ENCODE results near the gene RAD17.

RAD17 gene

DNA sequence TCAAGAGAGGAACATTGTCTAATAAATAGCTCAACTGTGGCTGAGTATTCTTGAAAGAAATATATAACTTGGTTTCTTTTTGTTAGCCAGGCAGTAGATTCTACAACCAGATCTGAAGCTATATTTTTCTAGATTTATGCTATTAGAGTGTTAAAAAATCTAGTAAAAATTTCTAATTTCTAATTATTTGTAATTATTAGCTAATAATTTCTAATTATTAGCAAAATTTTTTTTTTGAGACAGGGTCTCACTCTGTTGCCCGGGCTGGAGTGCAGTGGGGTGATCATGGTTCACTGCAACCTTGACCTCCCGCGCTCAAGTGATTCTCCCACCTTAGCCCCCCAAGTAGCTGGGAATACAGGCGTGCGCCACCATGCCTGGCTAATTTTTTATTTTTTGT lies 2.8 kb downstream of the RAD17 start:
- Mint-ChIP-seq H3K4me3 (peak overlapping the region; percentile 42), H3K4me1 (peaks cover 27% of the 10 kb centered on the region), H3K27ac (peak overlapping the region; percentile 15), H3K9me3 (no peaks in the 10 kb centered on the region), H3K27me3 (ENCODE audit: low read depth, poor library complexity) (no peaks in the 10 kb centered on the region), H3K36me3 (ENCODE audit: low read depth) (peaks cover 15% of the 10 kb centered on the region)
- TF ChIP-seq CTCF (IDR thresholded peaks at IDR 0.05): no peak
- DNase-seq: no peak

DNA sequence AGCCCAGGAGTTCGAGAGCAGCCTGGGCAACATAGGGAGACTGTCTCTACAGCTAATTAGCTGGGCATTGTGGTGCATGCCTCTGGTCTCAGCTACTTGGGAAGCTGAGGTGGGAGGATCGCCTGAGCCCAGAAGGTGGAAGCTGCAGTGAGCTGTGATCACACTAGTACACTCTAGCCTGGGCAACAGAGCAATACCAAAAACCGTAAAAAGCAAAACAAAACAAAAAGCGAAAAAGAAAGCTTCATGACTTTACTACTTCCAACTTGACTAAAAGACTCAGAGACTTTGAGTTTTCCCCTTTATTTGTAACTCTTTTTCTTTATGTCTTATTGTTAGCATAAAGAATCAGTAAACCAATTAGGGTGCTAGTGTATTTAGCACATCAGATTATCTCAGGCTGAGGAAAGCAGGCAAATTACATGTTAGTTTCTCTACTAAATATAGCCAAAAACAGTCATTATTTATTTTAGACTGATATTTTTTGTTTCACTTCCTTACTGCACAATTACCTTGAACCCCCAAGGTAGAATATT lies 5.4 kb downstream of the RAD17 start:
- H3K36me3 Mint-ChIP-seq (ENCODE audit: low read depth): peaks cover 18% of the 10 kb centered on the region
- no peak for TF ChIP-seq CTCF (IDR thresholded peaks at IDR 0.05)
- H3K4me3 Mint-ChIP-seq: no peak overlapping the region
- no peaks in the 10 kb centered on the region for H3K9me3 Mint-ChIP-seq
- DNase-seq: no peak
- H3K27ac Mint-ChIP-seq: no peak overlapping the region
- peaks cover 14% of the 10 kb centered on the region for H3K4me1 Mint-ChIP-seq
- H3K27me3 Mint-ChIP-seq (ENCODE audit: low read depth, poor library complexity): no peaks in the 10 kb centered on the region

GRCh38 chr5:69378376-69378775 lies 8.8 kb downstream of the RAD17 start:
- H3K4me3 Mint-ChIP-seq: no peak overlapping the region
- no peaks in the 10 kb centered on the region for H3K4me1 Mint-ChIP-seq
- H3K36me3 Mint-ChIP-seq (ENCODE audit: low read depth): peaks cover 36% of the 10 kb centered on the region
- H3K9me3 Mint-ChIP-seq: no peaks in the 10 kb centered on the region
- DNase-seq: no peak
- H3K27ac Mint-ChIP-seq: no peak overlapping the region
- no peak for TF ChIP-seq CTCF (IDR thresholded peaks at IDR 0.05)
- no peaks in the 10 kb centered on the region for H3K27me3 Mint-ChIP-seq (ENCODE audit: low read depth, poor library complexity)

GRCh38 chr5:69404659-69405330 lies 35.2 kb downstream of the RAD17 start:
- Mint-ChIP-seq H3K27me3 (ENCODE audit: low read depth, poor library complexity) (peaks cover 4% of the 10 kb centered on the region), H3K9me3 (no peaks in the 10 kb centered on the region), H3K36me3 (ENCODE audit: low read depth) (peaks cover 65% of the 10 kb centered on the region), H3K4me1 (no peaks in the 10 kb centered on the region), H3K4me3 (no peak overlapping the region), H3K27ac (no peak overlapping the region)
- TF ChIP-seq CTCF (IDR thresholded peaks at IDR 0.05): no peak
- DNase-seq: no peak

DNA sequence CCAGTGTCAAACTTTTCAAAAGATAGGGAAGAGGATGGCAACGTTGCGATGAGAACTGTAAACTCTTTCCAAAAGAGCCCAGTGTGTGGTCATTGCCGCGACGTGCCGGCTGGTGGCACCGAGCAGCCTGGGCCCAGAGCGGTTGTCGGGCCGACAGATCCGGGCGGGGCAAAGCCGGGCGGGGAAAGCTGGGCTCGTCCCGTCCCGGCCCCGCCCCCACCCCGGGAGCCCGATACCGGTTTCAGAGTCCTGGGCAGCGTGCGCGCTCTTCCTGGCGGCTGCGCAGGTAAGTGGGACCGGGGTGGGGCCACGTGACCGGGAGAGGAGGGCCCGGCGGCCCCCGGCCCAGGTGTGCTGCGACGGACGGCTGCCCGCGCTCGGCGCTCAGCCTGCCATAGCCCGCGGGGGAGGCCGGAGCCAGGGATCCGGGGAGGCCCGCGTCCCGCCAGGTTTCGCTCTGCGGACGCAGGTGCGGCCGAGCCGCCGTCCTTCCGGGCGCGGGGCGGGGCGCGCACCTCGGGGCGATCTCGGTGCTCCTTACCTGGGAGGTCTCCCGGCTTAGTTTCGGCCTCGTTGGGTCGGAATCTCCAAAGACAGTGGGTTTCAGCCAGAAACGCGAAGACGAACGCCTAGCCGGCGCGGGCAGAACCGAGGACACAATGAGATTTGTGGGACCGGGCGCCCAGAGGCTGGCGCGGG lies 45.4 kb downstream of the RAD17 start, which contains the start of gene MARVELD2:
Gene MARVELD2 (plus strand): TSS at position 232 of the 699 bp plus-strand sequence. CDS start 4,270 bp downstream, outside the sequence.
- no peaks in the 10 kb centered on the region for H3K9me3 Mint-ChIP-seq
- peaks cover 58% of the 10 kb centered on the region for H3K36me3 Mint-ChIP-seq (ENCODE audit: low read depth)
- DNase-seq: peak; percentile 80
- peak within 1 kb of the TSS; percentile 87 for H3K4me3 Mint-ChIP-seq
- H3K4me1 Mint-ChIP-seq: peaks cover 14% of the 10 kb centered on the region
- TF ChIP-seq CTCF (IDR thresholded peaks at IDR 0.05): no peak
- no peak within 1 kb of the TSS for H3K27ac Mint-ChIP-seq
- H3K27me3 Mint-ChIP-seq (ENCODE audit: low read depth, poor library complexity): peaks cover 54% of the 10 kb centered on the region
